ENCODE results near the gene AP2A2.

DNA sequence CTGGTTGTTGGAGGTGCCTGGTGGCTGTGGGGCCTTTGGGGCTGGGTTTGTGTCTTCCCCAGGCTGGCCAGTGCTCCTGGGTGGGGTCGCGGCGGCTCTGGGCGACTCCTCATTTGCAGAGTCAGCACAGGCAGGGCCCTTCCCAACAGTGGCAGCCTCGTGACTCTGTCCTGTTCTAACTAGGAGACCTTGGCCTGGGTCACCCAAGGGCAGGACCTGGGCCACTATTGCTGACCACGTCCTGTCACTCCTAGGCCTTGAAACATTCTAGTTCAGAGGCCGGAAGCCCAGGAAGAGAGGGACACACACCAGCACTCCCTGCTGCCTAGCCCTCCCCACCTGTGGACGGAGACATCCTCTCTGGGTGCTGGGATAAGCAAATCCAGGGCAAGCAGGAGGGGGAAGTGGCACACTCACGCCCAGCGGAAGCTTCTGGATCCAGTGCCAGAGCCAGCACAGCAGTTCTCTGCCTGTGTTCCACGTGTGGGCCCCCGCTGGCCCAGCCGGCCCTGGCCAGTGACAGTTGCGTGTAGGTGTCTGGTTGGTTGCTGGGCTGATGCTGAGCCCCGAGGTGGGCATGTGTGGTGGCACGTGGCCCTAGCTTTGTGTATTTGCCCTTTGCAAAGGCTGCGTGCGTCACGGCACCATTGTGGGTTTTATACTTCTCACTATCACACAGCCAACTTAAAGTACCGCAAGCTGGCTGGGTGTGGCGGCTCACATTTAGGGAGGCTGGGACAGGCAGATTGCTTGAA is 10.7 kb upstream of the AP2A2 start:
- no peak for TF ChIP-seq EZH2 (IDR thresholded peaks at IDR 0.05; ENCODE audit: low read depth)
- TF ChIP-seq, protein P1, sequence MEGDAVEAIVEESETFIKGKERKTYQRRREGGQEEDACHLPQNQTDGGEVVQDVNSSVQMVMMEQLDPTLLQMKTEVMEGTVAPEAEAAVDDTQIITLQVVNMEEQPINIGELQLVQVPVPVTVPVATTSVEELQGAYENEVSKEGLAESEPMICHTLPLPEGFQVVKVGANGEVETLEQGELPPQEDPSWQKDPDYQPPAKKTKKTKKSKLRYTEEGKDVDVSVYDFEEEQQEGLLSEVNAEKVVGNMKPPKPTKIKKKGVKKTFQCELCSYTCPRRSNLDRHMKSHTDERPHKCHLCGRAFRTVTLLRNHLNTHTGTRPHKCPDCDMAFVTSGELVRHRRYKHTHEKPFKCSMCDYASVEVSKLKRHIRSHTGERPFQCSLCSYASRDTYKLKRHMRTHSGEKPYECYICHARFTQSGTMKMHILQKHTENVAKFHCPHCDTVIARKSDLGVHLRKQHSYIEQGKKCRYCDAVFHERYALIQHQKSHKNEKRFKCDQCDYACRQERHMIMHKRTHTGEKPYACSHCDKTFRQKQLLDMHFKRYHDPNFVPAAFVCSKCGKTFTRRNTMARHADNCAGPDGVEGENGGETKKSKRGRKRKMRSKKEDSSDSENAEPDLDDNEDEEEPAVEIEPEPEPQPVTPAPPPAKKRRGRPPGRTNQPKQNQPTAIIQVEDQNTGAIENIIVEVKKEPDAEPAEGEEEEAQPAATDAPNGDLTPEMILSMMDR (conservative IDR thresholded peaks at IDR 0.05): no peak

Data from PC-9 (cell line).